PFSK-1 (cell line): ENCODE measurements around the gene BMPR2.

Experiments
- FOXP2 ChIP-seq: optimal IDR thresholded peaks from 2 replicates; pipeline ENCODE3; 2011; ENCODE audit warnings: borderline replicate concordance, control low read depth, inconsistent platforms; ENCODE audit not compliant: insufficient read depth; ENCODE audit errors: extremely low read length, extremely low read depth
- POLR2AphosphoS5 ChIP-seq: IDR thresholded peaks from 2 replicates; pipeline ENCODE4 v1.6.1; 2012; ENCODE audit warnings: low read depth, mild to moderate bottlenecking, control low read depth, low read length, moderate library complexity
- SIN3A ChIP-seq: IDR thresholded peaks from 2 replicates; pipeline ENCODE4 v1.6.1; 2012; ENCODE audit warnings: mild to moderate bottlenecking, low read length, moderate library complexity, borderline replicate concordance; ENCODE audit not compliant: insufficient read depth
- TAF1 ChIP-seq: IDR thresholded peaks from 2 replicates; pipeline ENCODE4 v1.6.1; 2012; ENCODE audit warnings: low read length, control low read depth, borderline replicate concordance; ENCODE audit not compliant: insufficient read depth

DNA sequence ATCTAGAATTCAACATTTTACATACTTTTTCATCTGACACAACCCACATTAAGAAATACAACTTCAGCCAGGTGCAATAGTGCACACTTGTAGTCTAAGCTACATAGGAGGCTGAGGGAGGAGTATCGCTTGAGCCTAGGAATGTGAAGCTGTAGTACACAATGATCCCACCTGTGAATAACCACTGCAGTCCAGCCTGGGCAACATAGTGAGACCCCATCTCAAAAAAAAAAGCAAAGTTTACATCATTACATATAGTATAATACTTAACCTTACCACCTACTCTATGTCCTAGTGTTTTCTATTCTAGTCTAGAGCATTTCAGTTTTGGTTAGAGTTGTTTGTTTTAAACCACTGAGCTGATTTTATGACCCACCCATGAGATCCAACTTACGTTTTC, 172.1 kb downstream of the BMPR2 start:
- TF ChIP-seq FOXP2 (no peak), POLR2AphosphoS5 (no peak), TAF1 (no peak), SIN3A (no peak)
